ENCODE results near the gene VPS54. TPM values are rescaled to one million over a fixed set of nuclear protein-coding genes. Genes with fewer than 3 reads are reported as not detected.

VPS54 gene
- total RNA-seq, 4 donors from 2014 or later = 21.7 to 33.2 (median 27.2) TPM

DNA sequence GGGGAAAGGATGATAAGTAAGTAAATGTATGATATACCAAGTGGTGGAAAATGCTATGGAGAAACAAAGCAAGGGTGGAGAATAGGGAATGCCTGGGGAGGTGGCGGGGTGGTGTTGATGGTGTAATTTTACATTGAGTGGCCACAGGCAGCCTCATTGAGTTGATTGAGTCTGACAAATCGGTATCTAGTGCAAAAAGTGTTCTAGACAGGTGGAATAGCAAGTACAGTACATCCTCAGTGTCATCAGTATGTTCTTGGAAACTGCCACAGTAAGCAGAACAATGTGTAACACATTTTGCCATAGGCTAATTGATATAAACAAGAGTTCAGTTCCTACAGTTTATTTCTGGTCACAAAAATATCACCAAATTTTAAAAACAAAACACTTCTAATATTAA is 131.2 kb downstream of the VPS54 start:
- no peak for TF ChIP-seq POLR2AphosphoS5 (IDR thresholded peaks at IDR 0.05)
- WGBS, 2 donors (ENCODE audit: low coverage in 1 of 2) = 89 to 94% methylated on average over 2 of the region's 2 CpGs
- Histone ChIP-seq H3K4me1 (peaks cover 0 to 28% (median 0%) of the 10 kb centered on the region in 3 donors), H3K36me3 (peaks cover 4 to 87% of the 10 kb centered on the region in 2 donors), H3K4me3 (no peak overlapping the region), H3K9me3 (no peaks in the 10 kb centered on the region), H3K27me3 (no peaks in the 10 kb centered on the region), H3K27ac (no peak overlapping the region)
- ATAC-seq = no peak

GRCh38 chr2:63886445-63886844 is 132.8 kb downstream of the VPS54 start:
- no peaks in the 10 kb centered on the region for H3K9me3 ChIP-seq
- H3K27me3 ChIP-seq = no peaks in the 10 kb centered on the region
- no peak overlapping the region for H3K4me3 ChIP-seq
- H3K27ac ChIP-seq = no peak overlapping the region
- 100% methylated on average over 2 of the region's 2 CpGs; no CpG with 5 or more reads in 1 of the 2 donors for WGBS, 2 donors (ENCODE audit: low coverage in 1 of 2)
- H3K4me1 ChIP-seq = peaks cover 0 to 27% (median 0%) of the 10 kb centered on the region in 3 donors
- no peak for ATAC-seq
- peaks cover 4 to 84% of the 10 kb centered on the region in 2 donors for H3K36me3 ChIP-seq
- TF ChIP-seq POLR2A (IDR thresholded peaks at IDR 0.05) (no peak), POLR2AphosphoS5 (IDR thresholded peaks at IDR 0.05) (no peak), EP300 (IDR thresholded peaks at IDR 0.05) (no peak)
- TF ChIP-seq, protein P1, sequence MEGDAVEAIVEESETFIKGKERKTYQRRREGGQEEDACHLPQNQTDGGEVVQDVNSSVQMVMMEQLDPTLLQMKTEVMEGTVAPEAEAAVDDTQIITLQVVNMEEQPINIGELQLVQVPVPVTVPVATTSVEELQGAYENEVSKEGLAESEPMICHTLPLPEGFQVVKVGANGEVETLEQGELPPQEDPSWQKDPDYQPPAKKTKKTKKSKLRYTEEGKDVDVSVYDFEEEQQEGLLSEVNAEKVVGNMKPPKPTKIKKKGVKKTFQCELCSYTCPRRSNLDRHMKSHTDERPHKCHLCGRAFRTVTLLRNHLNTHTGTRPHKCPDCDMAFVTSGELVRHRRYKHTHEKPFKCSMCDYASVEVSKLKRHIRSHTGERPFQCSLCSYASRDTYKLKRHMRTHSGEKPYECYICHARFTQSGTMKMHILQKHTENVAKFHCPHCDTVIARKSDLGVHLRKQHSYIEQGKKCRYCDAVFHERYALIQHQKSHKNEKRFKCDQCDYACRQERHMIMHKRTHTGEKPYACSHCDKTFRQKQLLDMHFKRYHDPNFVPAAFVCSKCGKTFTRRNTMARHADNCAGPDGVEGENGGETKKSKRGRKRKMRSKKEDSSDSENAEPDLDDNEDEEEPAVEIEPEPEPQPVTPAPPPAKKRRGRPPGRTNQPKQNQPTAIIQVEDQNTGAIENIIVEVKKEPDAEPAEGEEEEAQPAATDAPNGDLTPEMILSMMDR (IDR thresholded peaks at IDR 0.05) = no peak

DNA sequence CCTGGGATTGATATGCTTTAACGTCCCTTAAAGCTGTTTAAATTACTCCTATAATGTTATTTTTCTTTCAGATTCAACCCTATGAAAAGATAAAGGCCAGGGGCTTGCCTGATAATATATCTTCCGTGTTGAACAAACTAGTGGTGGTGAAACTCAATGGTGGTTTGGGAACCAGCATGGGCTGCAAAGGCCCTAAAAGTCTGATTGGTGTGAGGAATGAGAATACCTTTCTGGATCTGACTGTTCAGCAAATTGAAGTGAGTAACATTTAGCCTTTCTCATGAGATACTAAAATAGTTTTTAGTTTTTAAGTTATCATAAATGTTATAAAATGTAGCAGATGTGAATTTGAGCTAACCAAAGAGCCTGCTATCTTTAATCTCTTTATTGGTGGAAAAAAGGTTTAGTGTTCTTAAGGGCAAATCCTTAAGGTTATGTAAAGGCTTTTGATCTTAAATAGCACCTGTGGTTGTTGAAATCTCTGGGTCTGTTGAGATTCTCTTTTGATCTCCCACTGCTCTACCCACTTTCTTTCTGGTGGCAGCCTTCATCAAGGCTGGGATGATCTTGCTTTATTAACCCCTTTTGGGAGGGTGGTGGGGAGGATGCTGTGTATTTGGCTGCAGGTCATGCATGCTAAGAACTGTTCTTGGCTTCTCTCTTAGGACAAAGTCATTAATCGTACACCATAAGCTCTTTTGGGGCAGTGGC is 136.7 kb downstream of the VPS54 start:
- peaks cover 4 to 49% of the 10 kb centered on the region in 2 donors for H3K36me3 ChIP-seq
- TF ChIP-seq EP300 (IDR thresholded peaks at IDR 0.05) = no peak
- TF ChIP-seq POLR2AphosphoS5 (IDR thresholded peaks at IDR 0.05) = no peak
- TF ChIP-seq, protein P1 (IDR thresholded peaks at IDR 0.05) = no peak
- 61 to 88% methylated on average over 3 of the region's 3 CpGs for WGBS, 2 donors (ENCODE audit: low coverage in 1 of 2)

GRCh38 chr2:63881205-63881604 is 138.0 kb downstream of the VPS54 start:
- TF ChIP-seq EP300 (IDR thresholded peaks at IDR 0.05) = no peak
- no peak overlapping the region for H3K27ac ChIP-seq
- peaks cover 1 to 36% of the 10 kb centered on the region in 2 donors for H3K36me3 ChIP-seq
- WGBS, 2 donors (ENCODE audit: low coverage in 1 of 2) = 68 to 71% methylated on average over 2 of the region's 2 CpGs
- H3K4me1 ChIP-seq = peaks cover 0 to 34% (median 3%) of the 10 kb centered on the region in 3 donors
- no peak for ATAC-seq
- H3K27me3 ChIP-seq = no peaks in the 10 kb centered on the region
- no peak overlapping the region for H3K4me3 ChIP-seq
- H3K9me3 ChIP-seq = no peaks in the 10 kb centered on the region

More for the DNA sequence above, 136.7 kb downstream of the VPS54 start:
- Histone ChIP-seq H3K4me1 (peaks cover 0 to 25% (median 0%) of the 10 kb centered on the region in 3 donors), H3K9me3 (no peaks in the 10 kb centered on the region), H3K27ac (no peak overlapping the region), H3K4me3 (no peak overlapping the region), H3K27me3 (no peaks in the 10 kb centered on the region)
- no peak for ATAC-seq

DNA sequence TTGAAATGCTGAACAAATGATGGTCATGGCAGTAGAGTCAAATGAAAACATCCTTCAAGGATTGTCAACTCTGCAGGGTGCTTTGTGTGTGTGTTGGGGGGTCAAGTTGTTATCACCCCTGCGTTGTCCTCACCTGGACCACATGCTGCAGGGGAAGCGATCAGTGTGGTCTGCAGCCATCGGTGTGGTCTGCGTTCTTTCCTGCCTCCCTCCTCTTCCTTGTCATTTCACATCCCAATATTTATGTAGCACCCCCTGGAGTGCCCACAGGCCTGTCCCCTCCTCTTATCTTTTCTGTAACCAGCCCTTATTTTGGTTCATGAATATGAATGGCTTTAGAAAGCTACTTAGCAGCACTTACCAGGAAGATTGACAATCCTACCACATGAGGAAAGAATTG is 138.6 kb downstream of the VPS54 start:
- Histone ChIP-seq H3K27me3 (no peaks in the 10 kb centered on the region), H3K27ac (no peak overlapping the region), H3K9me3 (no peaks in the 10 kb centered on the region), H3K36me3 (peaks cover 0 to 31% of the 10 kb centered on the region in 2 donors), H3K4me3 (no peak overlapping the region), H3K4me1 (peaks cover 3 to 39% (median 8%) of the 10 kb centered on the region in 3 donors)
- TF ChIP-seq, protein P1 (IDR thresholded peaks at IDR 0.05) = no peak
- TF ChIP-seq POLR2AphosphoS5 (IDR thresholded peaks at IDR 0.05) (no peak), POLR2A (IDR thresholded peaks at IDR 0.05) (no peak), EP300 (IDR thresholded peaks at IDR 0.05) (no peak)
- 81 to 87% methylated on average over 4 of the region's 4 CpGs for whole genome bisulfite sequencing, 2 donors (ENCODE audit: low coverage in 1 of 2)
- ATAC-seq = no peak

GRCh38 chr2:63879876-63880433 is 139.3 kb downstream of the VPS54 start:
- Histone ChIP-seq H3K36me3 (peaks cover 0 to 25% of the 10 kb centered on the region in 2 donors), H3K4me1 (peaks cover 7 to 46% (median 12%) of the 10 kb centered on the region in 3 donors), H3K4me3 (no peak overlapping the region), H3K27me3 (no peaks in the 10 kb centered on the region), H3K9me3 (no peaks in the 10 kb centered on the region), H3K27ac (no peak overlapping the region)
- WGBS, 2 donors (ENCODE audit: low coverage in 1 of 2) = 69 to 100% methylated on average over 1 to 2 of the region's 2 CpGs
- TF ChIP-seq POLR2AphosphoS5 (IDR thresholded peaks at IDR 0.05) (no peak), EP300 (IDR thresholded peaks at IDR 0.05) (no peak), POLR2A (IDR thresholded peaks at IDR 0.05) (no peak)
- no peak for ATAC-seq

Data from gastroesophageal sphincter (tissue), 4 donors.